Measurements from ENCODE around the gene TPGS1. TPM values are rescaled to one million over a fixed set of nuclear protein-coding genes. Genes with fewer than 3 reads are reported as not detected.

TPGS1 gene
- total and polyA plus RNA-seq, 11 donors = 5.7 to 39.3 (median 11.7) TPM

DNA sequence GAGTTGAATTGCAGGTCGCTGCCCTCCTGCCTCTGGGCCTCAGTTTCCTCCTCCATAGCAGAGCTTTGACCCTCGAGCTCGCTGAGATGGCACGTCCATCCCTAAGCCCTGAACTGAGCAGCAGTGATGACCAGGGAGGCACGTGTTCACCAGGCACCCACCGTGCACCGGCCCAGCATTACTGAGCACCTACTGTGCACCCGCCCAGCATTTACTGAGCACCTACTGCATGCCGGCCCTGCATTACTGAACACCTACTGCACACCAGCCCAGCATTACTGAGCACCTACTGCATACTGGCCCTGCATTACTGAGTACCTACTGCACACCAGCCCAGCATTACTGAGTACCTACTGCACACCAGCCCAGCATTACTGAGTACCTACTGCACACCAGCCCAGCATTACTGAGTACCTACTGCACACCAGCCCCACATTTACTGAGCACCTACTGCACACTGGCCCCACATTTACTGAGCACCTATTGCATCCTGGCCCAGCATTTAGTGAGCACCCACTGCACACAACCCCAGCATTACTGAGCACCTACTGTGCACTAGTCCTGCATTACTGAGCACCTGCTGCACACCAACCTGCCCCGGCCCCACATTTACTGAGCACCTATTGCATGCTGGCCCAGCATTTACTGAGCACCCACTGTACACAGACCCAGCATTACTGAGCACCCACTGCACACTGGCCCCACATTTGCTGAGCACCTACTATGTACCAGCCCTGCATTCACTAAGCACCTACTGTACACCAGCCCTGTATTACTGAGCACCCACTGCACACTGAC, 6.3 kb downstream of the TPGS1 start:
- DNase-seq = peak in 1 of 5 donors; percentile 21
- ATAC-seq = no peak
- Histone ChIP-seq H3K9me3 (no peaks in the 10 kb centered on the region), H3K4me1 (peaks cover 0 to 37% (median 14%) of the 10 kb centered on the region in 12 donors), H3K36me3 (peaks cover 0 to 14% (median 8%) of the 10 kb centered on the region in 9 donors), H3K27me3 (no peaks in the 10 kb centered on the region), H3K4me3 (no peak overlapping the region), H3K27ac (no peak overlapping the region)
- intact Hi-C loops (cut with DNase I) = no loop called here
- 80 to 88% (median 83%) methylated on average over 8 to 10 of the region's 10 CpGs for WGBS, 4 donors
- no peak for TF ChIP-seq POLR2A (IDR thresholded peaks at IDR 0.05)
- no peak for TF ChIP-seq CTCF (IDR thresholded peaks at IDR 0.05)

DNA sequence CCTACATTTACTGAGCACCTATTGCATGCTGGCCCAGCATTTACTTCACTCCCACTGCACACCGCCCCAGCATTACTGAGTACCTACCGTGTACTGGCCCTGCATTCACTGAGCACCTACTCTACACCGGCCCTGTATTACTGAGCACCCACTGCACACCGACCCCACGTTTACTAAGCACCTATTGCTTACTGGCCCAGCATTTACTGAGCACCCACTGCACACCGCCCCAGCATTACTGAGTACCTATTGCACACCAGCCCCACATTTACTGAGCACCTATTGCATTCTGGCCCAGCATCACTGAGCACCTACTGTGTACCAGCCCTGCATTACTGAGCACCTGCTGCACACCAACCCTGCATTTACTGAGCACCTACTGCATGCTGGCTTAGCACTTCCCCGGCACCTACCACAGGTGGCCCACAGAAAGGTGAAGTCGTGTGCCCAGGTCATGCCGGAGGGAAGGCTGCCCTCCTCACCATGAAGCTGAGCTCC, 6.9 kb downstream of the TPGS1 start:
- Histone ChIP-seq H3K9me3 (no peaks in the 10 kb centered on the region), H3K36me3 (peaks cover 0 to 11% (median 5%) of the 10 kb centered on the region in 9 donors), H3K27me3 (no peaks in the 10 kb centered on the region), H3K4me1 (peaks cover 0 to 33% (median 10%) of the 10 kb centered on the region in 12 donors), H3K4me3 (no peak overlapping the region), H3K27ac (no peak overlapping the region)
- WGBS, 4 donors = 91 to 97% (median 95%) methylated on average over 9 of the region's 9 CpGs
- intact Hi-C loops (cut with DNase I) = no loop called here
- no peak for ATAC-seq
- TF ChIP-seq POLR2A (IDR thresholded peaks at IDR 0.05) = no peak
- no peak for TF ChIP-seq CTCF (IDR thresholded peaks at IDR 0.05)
- no peak for DNase-seq

DNA sequence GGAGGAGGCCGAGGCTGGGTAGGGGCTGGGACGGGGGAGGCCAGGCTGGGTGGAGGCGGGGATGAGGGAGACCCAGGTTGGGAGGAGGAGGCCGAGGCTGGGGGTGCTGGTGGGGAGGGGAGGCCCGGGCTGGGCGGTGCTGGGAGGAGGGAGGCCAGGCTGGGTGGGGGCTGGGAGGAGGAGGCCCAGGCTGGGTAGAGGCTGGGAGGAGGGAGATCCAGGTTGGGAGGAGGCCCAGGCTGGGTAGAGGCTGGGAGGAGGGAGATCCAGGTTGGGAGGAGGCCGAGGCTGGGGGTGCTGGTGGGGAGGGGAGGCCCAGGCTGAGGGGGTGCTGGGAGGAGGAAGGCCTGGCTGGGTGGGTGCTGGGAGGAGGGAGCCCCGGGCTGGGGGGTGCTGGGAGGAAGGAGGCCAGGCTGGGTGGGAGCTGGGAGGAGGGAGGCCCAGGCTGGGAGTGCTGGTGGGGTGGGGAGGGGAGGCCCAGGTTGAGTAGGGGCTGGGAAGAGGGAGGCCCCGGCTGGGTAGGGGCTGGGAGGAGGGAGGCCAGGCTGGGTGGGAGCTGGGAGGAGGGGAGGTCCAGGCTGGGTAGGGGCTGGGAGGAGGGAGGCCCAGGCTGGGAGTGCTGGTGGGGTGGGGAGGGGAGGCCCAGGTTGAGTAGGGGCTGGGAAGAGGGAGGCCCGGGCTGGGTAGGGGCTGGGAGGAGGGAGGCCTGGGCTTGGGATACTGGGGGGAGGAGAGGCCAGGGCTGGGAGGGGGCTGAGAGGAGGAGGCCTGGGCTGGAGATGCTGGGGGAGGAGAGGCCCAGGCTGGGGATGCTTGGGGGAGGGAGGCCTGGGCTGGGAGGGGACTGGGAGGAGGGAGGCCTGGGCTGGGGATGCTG, 10.7 kb downstream of the TPGS1 start:
- H3K4me1 ChIP-seq = peaks cover 0 to 5% (median 0%) of the 10 kb centered on the region in 12 donors
- intact Hi-C loops (cut with DNase I) = no loop called here
- no peak overlapping the region for H3K27ac ChIP-seq
- H3K36me3 ChIP-seq = peaks cover 0 to 18% (median 4%) of the 10 kb centered on the region in 9 donors
- peak in 2 of 4 donors; percentile 20 to 26 for ATAC-seq
- no peak overlapping the region for H3K4me3 ChIP-seq
- H3K27me3 ChIP-seq = no peaks in the 10 kb centered on the region
- 82 to 85% (median 83%) methylated on average over 9 to 10 of the region's 10 CpGs for WGBS, 4 donors
- TF ChIP-seq POLR2A (IDR thresholded peaks at IDR 0.05) (no peak), CTCF (IDR thresholded peaks at IDR 0.05) (no peak)
- DNase-seq = no peak
- peaks cover 0 to 4% (median 0%) of the 10 kb centered on the region in 12 donors for H3K9me3 ChIP-seq
